Activated T-helper 17 cell treated with anti-CD3 and anti-CD28 coated beads, Interleukin-2, amount 50 U/mL, for 72 hours (primary cell): ENCODE measurements around the gene USP24. TPM values are rescaled to one million over a fixed set of nuclear protein-coding genes. Genes with fewer than 3 reads are reported as not detected.
A peak's percentile ranks its signal among the peaks of the same experiment; 100 is the strongest.

Experiments
- ATAC-seq: fragments of 150-1000 bp; cut with Tn5 transposase; replicated peaks from 2 replicates; pipeline ENCODE4 v1.10.0; 2021; ENCODE audit warnings: mild to moderate bottlenecking, moderate library complexity
- H3K27ac Mint-ChIP-seq: one replicate; pipeline ENCODE4 v1.8.0; 2022; ENCODE audit warnings: mixed read lengths
- H3K27me3 Mint-ChIP-seq: one replicate; pipeline ENCODE4 v1.8.0; 2022; ENCODE audit warnings: mixed read lengths
- H3K36me3 Mint-ChIP-seq: one replicate; pipeline ENCODE4 v1.8.0; 2022; ENCODE audit warnings: low read depth, mild to moderate bottlenecking, mixed read lengths
- H3K4me1 Mint-ChIP-seq: one replicate; pipeline ENCODE4 v1.8.0; 2022; ENCODE audit warnings: mixed read lengths
- H3K4me3 Mint-ChIP-seq: one replicate; pipeline ENCODE4 v1.8.0; 2022; ENCODE audit warnings: mild to moderate bottlenecking, mixed read lengths
- H3K9me3 Mint-ChIP-seq: one replicate; pipeline ENCODE4 v1.8.0; 2022; ENCODE audit warnings: mixed read lengths
- total RNA-seq, 2 donors: library from RNA; stranded (reverse); gene quantifications; one replicate each; pipeline ENCODE4 v1.2.3, GENCODE V29; 2022

USP24 gene
- total RNA-seq, 2 donors from 2014 or later = 40.8 to 41.6 TPM

GRCh38 chr1:55171694-55172093 lies 43.5 kb downstream of the USP24 start:
- Mint-ChIP-seq H3K9me3 (no peaks in the 10 kb centered on the region), H3K36me3 (peaks cover 74% of the 10 kb centered on the region), H3K4me1 (peaks cover 18% of the 10 kb centered on the region), H3K4me3 (no peak overlapping the region), H3K27me3 (no peaks in the 10 kb centered on the region), H3K27ac (peak overlapping the region; percentile 65)
- no peak for ATAC-seq

DNA sequence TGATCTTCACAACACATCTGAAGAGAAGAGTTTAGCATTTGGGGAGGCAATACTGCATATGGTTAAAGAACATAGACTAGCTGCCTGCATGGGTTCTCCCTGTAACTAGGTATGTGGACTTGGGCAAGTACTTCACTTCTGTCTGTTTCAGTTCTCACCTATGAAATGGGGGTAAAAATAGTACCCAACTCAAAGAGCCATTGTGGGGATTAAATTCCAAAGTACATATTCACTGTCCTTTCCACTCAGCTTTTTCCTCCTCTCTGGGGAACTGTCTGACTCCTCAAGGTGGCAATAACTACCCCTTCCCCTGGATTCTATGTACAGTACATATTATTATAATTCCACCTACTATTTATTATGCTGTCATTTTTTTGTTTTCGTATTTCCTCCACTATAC lies 44.7 kb downstream of the USP24 start:
- no peak overlapping the region for H3K4me3 Mint-ChIP-seq
- peaks cover 18% of the 10 kb centered on the region for H3K4me1 Mint-ChIP-seq
- H3K9me3 Mint-ChIP-seq = no peaks in the 10 kb centered on the region
- H3K27ac Mint-ChIP-seq = peak overlapping the region; percentile 13
- H3K27me3 Mint-ChIP-seq = no peaks in the 10 kb centered on the region
- no peak for ATAC-seq
- H3K36me3 Mint-ChIP-seq = peaks cover 74% of the 10 kb centered on the region

- Mint-ChIP-seq H3K9me3 (no peaks in the 10 kb centered on the region), H3K36me3 (peaks cover 85% of the 10 kb centered on the region), H3K27me3 (no peaks in the 10 kb centered on the region), H3K4me3 (no peak overlapping the region), H3K4me1 (peaks cover 29% of the 10 kb centered on the region), H3K27ac (peak overlapping the region; percentile 20)
- ATAC-seq = peak; percentile 21
Observed at GRCh38 chr1:55169126-55169525, 46.0 kb downstream of the USP24 start.

DNA sequence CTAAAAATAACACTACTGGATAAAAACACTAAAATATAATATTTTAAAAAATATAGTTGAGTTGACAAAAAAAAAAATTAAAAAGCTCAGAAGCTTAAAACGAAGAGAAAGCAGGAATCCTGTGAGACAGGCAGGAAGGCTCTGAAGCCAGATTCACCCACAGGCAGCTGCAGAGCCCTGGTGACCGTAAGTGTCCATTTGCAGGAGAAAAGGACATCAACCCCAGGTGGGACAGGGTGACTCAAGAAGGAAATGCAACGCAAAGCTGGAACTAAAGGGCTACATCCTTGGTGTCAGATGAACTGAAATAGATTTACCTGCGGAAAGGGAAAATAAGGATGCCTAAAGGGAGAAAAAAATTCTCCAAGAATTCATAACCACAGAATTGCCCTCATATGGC lies 46.8 kb downstream of the USP24 start:
- ATAC-seq = no peak
- Mint-ChIP-seq H3K27ac (peak overlapping the region; percentile 21), H3K36me3 (peaks cover 86% of the 10 kb centered on the region), H3K27me3 (no peaks in the 10 kb centered on the region), H3K4me1 (peaks cover 33% of the 10 kb centered on the region), H3K9me3 (no peaks in the 10 kb centered on the region), H3K4me3 (no peak overlapping the region)

DNA sequence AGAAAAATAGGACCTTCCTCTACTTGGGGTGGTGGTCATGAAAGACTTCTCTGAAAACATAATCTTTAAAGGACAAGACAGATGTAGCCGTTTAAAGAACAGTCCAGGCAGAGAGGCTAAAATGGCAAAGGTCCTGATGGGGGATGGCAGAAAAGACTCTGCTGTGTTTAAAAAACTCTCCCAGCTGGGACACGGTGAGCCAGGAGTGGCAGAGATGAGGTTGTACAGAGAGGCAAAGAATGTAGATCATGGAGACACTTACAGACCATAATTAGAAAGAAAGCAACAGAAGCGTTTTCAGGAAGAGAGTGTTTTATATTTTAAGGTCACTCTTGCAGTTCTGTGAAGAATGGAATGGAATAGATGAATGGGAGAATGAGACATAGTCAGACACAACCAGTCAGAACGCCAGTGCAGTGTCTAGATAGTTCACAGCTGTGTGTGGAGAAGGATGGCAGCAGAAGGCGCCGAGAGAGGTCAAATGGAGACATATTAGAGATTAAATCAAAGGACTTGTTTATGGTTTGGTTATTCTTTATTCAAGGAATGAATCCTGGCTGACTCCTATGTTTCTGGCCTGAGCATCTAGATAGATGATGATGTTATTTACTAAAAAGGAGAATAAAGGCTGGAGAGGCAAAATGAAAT lies 47.8 kb downstream of the USP24 start:
- Mint-ChIP-seq H3K9me3 (no peaks in the 10 kb centered on the region), H3K4me3 (no peak overlapping the region), H3K27ac (peak overlapping the region; percentile 21), H3K27me3 (no peaks in the 10 kb centered on the region), H3K4me1 (peaks cover 33% of the 10 kb centered on the region), H3K36me3 (peaks cover 89% of the 10 kb centered on the region)
- no peak for ATAC-seq

- Mint-ChIP-seq H3K27me3 (no peaks in the 10 kb centered on the region), H3K4me3 (peak overlapping the region; percentile 21), H3K36me3 (peaks cover 87% of the 10 kb centered on the region), H3K27ac (peak overlapping the region; percentile 9), H3K9me3 (no peaks in the 10 kb centered on the region), H3K4me1 (peaks cover 33% of the 10 kb centered on the region)
- peak; percentile 88 for ATAC-seq
Observed at GRCh38 chr1:55164906-55165305, 50.3 kb downstream of the USP24 start.

- no peak overlapping the region for H3K4me3 Mint-ChIP-seq
- no peaks in the 10 kb centered on the region for H3K27me3 Mint-ChIP-seq
- H3K27ac Mint-ChIP-seq = no peak overlapping the region
- peaks cover 91% of the 10 kb centered on the region for H3K36me3 Mint-ChIP-seq
- no peak for ATAC-seq
- H3K9me3 Mint-ChIP-seq = no peaks in the 10 kb centered on the region
- H3K4me1 Mint-ChIP-seq = peaks cover 14% of the 10 kb centered on the region
Observed at GRCh38 chr1:55159571-55159970, 55.6 kb downstream of the USP24 start.

- no peaks in the 10 kb centered on the region for H3K9me3 Mint-ChIP-seq
- H3K27ac Mint-ChIP-seq = no peak overlapping the region
- no peak for ATAC-seq
- H3K36me3 Mint-ChIP-seq = peaks cover 99% of the 10 kb centered on the region
- peaks cover 9% of the 10 kb centered on the region for H3K4me1 Mint-ChIP-seq
- H3K4me3 Mint-ChIP-seq = no peak overlapping the region
- H3K27me3 Mint-ChIP-seq = no peaks in the 10 kb centered on the region
Observed at GRCh38 chr1:55156608-55157007, 58.6 kb downstream of the USP24 start.

DNA sequence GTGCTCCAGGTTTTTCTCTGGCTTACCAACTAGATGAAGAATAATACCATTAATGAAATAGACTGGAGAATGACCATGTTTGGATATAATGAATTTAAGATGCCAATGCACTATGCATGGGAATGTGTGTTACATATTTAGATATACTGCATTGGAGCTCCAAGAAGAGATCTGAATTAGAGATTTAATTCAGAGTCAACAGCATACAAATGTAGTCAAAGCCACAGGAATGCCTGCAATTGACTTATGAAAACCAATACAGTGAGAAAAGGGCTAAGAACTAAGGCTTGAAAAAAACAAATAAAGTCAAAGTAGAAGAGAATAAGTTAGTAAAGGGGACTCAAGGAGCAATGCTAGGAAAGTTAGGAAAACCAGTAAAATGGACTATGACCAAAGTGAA lies 59.1 kb downstream of the USP24 start:
- no peak for ATAC-seq
- H3K27ac Mint-ChIP-seq = peak overlapping the region; percentile 6

DNA sequence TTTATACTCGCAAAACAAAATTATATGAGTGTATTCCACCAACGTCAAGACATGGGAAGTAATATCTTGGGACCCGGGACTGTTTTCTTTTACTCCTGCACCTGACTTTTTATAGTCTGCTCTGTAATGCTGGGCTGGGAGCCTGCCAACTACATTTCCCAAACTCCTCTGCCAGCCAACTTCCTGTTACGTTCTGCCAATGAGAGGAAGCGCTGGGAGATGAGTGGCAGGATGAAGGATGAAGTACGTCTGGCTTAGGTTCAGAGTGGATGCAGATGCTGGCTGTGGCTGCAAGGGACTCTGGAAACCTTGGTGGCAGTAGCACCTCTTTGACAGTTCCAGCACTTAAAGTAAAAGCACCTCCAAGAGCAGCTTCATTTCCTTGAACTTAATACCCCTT lies 59.6 kb downstream of the USP24 start:
- Mint-ChIP-seq H3K27me3 (no peaks in the 10 kb centered on the region), H3K9me3 (no peaks in the 10 kb centered on the region), H3K36me3 (peaks cover 97% of the 10 kb centered on the region), H3K27ac (peak overlapping the region; percentile 6), H3K4me1 (peaks cover 16% of the 10 kb centered on the region), H3K4me3 (no peak overlapping the region)
- no peak for ATAC-seq

More for the DNA sequence above, 59.1 kb downstream of the USP24 start:
- H3K36me3 Mint-ChIP-seq = peaks cover 99% of the 10 kb centered on the region
- no peaks in the 10 kb centered on the region for H3K27me3 Mint-ChIP-seq
- H3K4me1 Mint-ChIP-seq = peaks cover 14% of the 10 kb centered on the region
- H3K9me3 Mint-ChIP-seq = no peaks in the 10 kb centered on the region
- H3K4me3 Mint-ChIP-seq = no peak overlapping the region

- no peaks in the 10 kb centered on the region for H3K9me3 Mint-ChIP-seq
- H3K4me3 Mint-ChIP-seq = no peak overlapping the region
- no peak overlapping the region for H3K27ac Mint-ChIP-seq
- no peaks in the 10 kb centered on the region for H3K27me3 Mint-ChIP-seq
- H3K36me3 Mint-ChIP-seq = peaks cover 88% of the 10 kb centered on the region
- H3K4me1 Mint-ChIP-seq = peaks cover 16% of the 10 kb centered on the region
- no peak for ATAC-seq
Observed at GRCh38 chr1:55154616-55155015, 60.5 kb downstream of the USP24 start.

GRCh38 chr1:55153031-55153430 lies 62.1 kb downstream of the USP24 start:
- H3K27me3 Mint-ChIP-seq = no peaks in the 10 kb centered on the region
- H3K36me3 Mint-ChIP-seq = peaks cover 74% of the 10 kb centered on the region
- H3K4me3 Mint-ChIP-seq = no peak overlapping the region
- H3K9me3 Mint-ChIP-seq = no peaks in the 10 kb centered on the region
- no peak for ATAC-seq
- H3K27ac Mint-ChIP-seq = peak overlapping the region; percentile 88
- H3K4me1 Mint-ChIP-seq = peaks cover 16% of the 10 kb centered on the region

GRCh38 chr1:55150880-55151588 lies 64.1 kb downstream of the USP24 start:
- H3K4me1 Mint-ChIP-seq = peaks cover 13% of the 10 kb centered on the region
- H3K9me3 Mint-ChIP-seq = no peaks in the 10 kb centered on the region

DNA sequence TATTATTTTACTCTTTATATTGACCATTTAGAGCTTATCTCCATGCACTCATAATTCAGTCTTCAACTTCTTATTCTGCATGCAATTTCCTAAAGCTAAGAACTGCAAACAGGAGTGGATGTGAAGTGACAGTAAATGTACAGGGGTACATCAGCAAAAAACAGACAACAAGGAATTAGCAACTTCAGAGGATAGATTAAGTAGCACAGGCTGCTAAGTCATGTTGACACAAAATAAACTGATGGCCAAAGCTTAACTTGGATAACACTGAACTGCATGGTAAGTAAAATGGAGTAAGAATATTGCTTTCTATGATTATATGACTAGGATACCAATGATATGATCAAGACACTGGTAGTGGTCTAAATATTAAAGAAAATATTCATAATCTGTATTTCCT lies 66.5 kb downstream of the USP24 start:
- Mint-ChIP-seq H3K4me1 (peaks cover 11% of the 10 kb centered on the region), H3K27me3 (no peaks in the 10 kb centered on the region), H3K4me3 (no peak overlapping the region), H3K27ac (no peak overlapping the region), H3K9me3 (no peaks in the 10 kb centered on the region), H3K36me3 (peaks cover 74% of the 10 kb centered on the region)
- no peak for ATAC-seq

More at GRCh38 chr1:55150880-55151588, 64.1 kb downstream of the USP24 start:
- Mint-ChIP-seq H3K27ac (peak overlapping the region; percentile 88), H3K27me3 (no peaks in the 10 kb centered on the region), H3K36me3 (peaks cover 74% of the 10 kb centered on the region), H3K4me3 (peak overlapping the region; percentile 74)
- ATAC-seq = peak; percentile 96

DNA sequence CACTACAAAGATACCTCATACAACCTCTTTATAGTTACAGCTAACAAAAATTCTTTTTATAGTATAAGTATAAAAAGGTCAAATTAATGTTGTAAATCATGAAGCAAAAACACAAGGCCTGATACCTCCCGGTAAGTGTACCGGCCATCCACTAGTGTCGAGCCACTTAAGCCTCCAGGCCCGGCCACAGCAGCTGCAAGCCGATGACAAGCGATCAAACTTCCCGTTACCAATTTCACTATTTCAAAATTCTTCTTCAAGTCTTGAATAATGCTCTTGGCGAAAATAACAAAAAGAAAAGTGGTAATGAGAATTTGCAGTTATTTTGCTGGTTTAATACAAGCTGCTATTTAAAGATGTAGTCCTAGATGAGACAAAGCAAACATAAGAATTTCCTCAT lies 67.6 kb downstream of the USP24 start:
- Mint-ChIP-seq H3K36me3 (peaks cover 75% of the 10 kb centered on the region), H3K4me3 (no peak overlapping the region), H3K9me3 (no peaks in the 10 kb centered on the region), H3K4me1 (peaks cover 11% of the 10 kb centered on the region), H3K27me3 (no peaks in the 10 kb centered on the region), H3K27ac (no peak overlapping the region)
- ATAC-seq = no peak
